K562 (cell line): ENCODE results near the gene CD96. TPM values are rescaled to one million over a fixed set of nuclear protein-coding genes. Genes with fewer than 3 reads are reported as not detected.

Experiments
- ATAC-seq: fragments of 200-7000 bp; cut with Tn5 transposase; 3 replicates; pipeline ENCODE4 v1.9.1; 2020; ENCODE audit warnings: moderate library complexity
- BruUV-seq: library from RNA; stranded (reverse); fragments of 400-500 nt; replicated peaks from 2 replicates; lab custom pipeline; 2021; lab: Mats Ljungman, UMichigan
- CTCF ChIA-PET: fragments of 300-600 bp; formaldehyde crosslinking; extraction: SDS; loops from one replicate; lab custom pipeline; 2021; ENCODE audit warnings: low intra/inter-chr PET ratio; lab: Yijun Ruan, JAX
- POLR2A ChIA-PET: fragments of 300-600, 350-650 bp; sonication (Branson Sonifier 250); formaldehyde crosslinking; extraction: SDS; loops from one replicate; lab custom pipeline; 2021; ENCODE audit warnings: antibody characterized with exemption, inconsistent platforms; lab: Yijun Ruan, JAX
- DNase-seq, 4 experiments: peaks; one replicate each; pipeline versions ENCODE4 v3.0.0 to v3.0.0-alpha.2; 2011 to 2018; ENCODE audit warnings: low spot score in 3 of 4, mixed read lengths in 3 of 4; ENCODE audit errors: extremely low read depth in 1 of 4
- FAIRE-seq: peaks from 2 replicates; lab custom pipeline; 2011; peaks lifted over from hg19 to GRCh38; lab: Jason Lieb, UNC
- H2AFZ ChIP-seq: 2 replicates; pipeline ENCODE4 v1.6.0; 2011; ENCODE audit warnings: low read depth, low read length, control low read depth, inconsistent platforms
- H3K27ac ChIP-seq: fragments of 200-600 bp; 3 replicates; pipeline ENCODE4 v1.8.0; 2011; ENCODE audit warnings: low read depth, mild to moderate bottlenecking, control low read depth, inconsistent platforms, low read length, moderate library complexity, mixed read lengths; ENCODE audit errors: extremely low read depth
- H3K27me3 ChIP-seq, 2 experiments: fragments of 300-600 bp in 1 of 2; 2 replicates in 1 of 2; 3 replicates in 1 of 2; pipeline versions ENCODE4 v1.6.0 to v1.8.0; 2011; ENCODE audit warnings: inconsistent platforms in 2 of 2, low read length in 2 of 2, mild to moderate bottlenecking in 1 of 2, mixed read lengths in 1 of 2, moderate library complexity in 1 of 2; ENCODE audit not compliant: control insufficient read depth in 2 of 2, insufficient read depth in 2 of 2
- H3K36me3 ChIP-seq: fragments of 300-600 bp; 3 replicates; pipeline ENCODE4 v1.8.0; 2011; ENCODE audit warnings: mild to moderate bottlenecking, low read length, inconsistent platforms; ENCODE audit not compliant: control insufficient read depth, insufficient read depth
- H3K4me1 ChIP-seq, 2 experiments: fragments of 200-600 bp in 1 of 2; replicated peaks in 1 of 2; 2 replicates in 1 of 2; 3 replicates in 1 of 2; pipeline versions ENCODE4 v1.5.1 to v1.8.0; 2011; ENCODE audit warnings: inconsistent platforms in 2 of 2, low read length in 2 of 2, mild to moderate bottlenecking in 1 of 2, mixed read lengths in 1 of 2, moderate library complexity in 1 of 2; ENCODE audit not compliant: control insufficient read depth in 2 of 2, insufficient read depth in 2 of 2
- H3K4me2 ChIP-seq: 2 replicates; pipeline ENCODE4 v1.6.1; 2011; ENCODE audit warnings: low read length, control low read depth, inconsistent platforms, mixed read lengths; ENCODE audit not compliant: insufficient read depth
- H3K4me3 ChIP-seq: fragments of 200-600 bp; sonication (generic), shearing (Covaris generic); 2 replicates; pipeline ENCODE4 v1.5.1; 2016; ENCODE audit warnings: control low read depth, inconsistent platforms
- H3K79me2 ChIP-seq: fragments of 200-600 bp; 3 replicates; pipeline ENCODE4 v1.8.0; 2011; ENCODE audit warnings: low read length, inconsistent platforms; ENCODE audit not compliant: control insufficient read depth, insufficient read depth
- H3K9ac ChIP-seq, 2 experiments: 2 replicates each; pipeline versions ENCODE4 v1.6.0 to v1.6.1; 2011; ENCODE audit warnings: low read depth in 2 of 2, low read length in 2 of 2, control low read depth in 1 of 2, inconsistent platforms in 1 of 2, mild to moderate bottlenecking in 1 of 2, mixed read lengths in 1 of 2; ENCODE audit not compliant: insufficient read depth in 1 of 2
- H3K9me1 ChIP-seq: one replicate; pipeline ENCODE4 v1.6.0; 2011; ENCODE audit warnings: inconsistent platforms, mild to moderate bottlenecking, low read length, moderate library complexity; ENCODE audit not compliant: control insufficient read depth, insufficient read depth
- H3K9me3 ChIP-seq: replicated peaks from 2 replicates; pipeline ENCODE4 v1.5.1; 2011; ENCODE audit warnings: low read depth, low read length, inconsistent platforms; ENCODE audit not compliant: control insufficient read depth, insufficient read depth
- H4K20me1 ChIP-seq: replicated peaks from 2 replicates; pipeline ENCODE4 v1.6.1; 2011; ENCODE audit warnings: low read length, inconsistent platforms, mixed read lengths; ENCODE audit not compliant: control insufficient read depth, insufficient read depth
- BRCA1 ChIP-seq, 2 experiments: fragments of 450-650 bp in 1 of 2; sonication (generic) in 1 of 2; formaldehyde crosslinking in 1 of 2; IDR thresholded peaks; 2 replicates each; pipeline versions ENCODE4 v1.5.0 to v1.6.1; 2017 to 2020; ENCODE audit warnings: mild to moderate bottlenecking in 1 of 2, missing genetic modification reagents in 1 of 2
- E2F3 ChIP-seq: fragments of 250-450 bp; sonication (Bioruptor Pico); IDR thresholded peaks from 2 replicates; pipeline ENCODE4 v1.4.0; 2020; ENCODE audit warnings: mild to moderate bottlenecking
- L3MBTL2 ChIP-seq: fragments of 450-650 bp; IDR thresholded peaks from 2 replicates; pipeline ENCODE4 v1.6.1; 2016; ENCODE audit warnings: mild to moderate bottlenecking, moderate library complexity
- NCOR1 ChIP-seq: fragments of 450-650 bp; IDR thresholded peaks from 2 replicates; pipeline ENCODE4 v1.6.1; 2016; ENCODE audit warnings: mild to moderate bottlenecking, moderate library complexity
- SFPQ ChIP-seq: fragments of 200-400 bp; formaldehyde crosslinking; IDR thresholded peaks from 2 replicates; pipeline ENCODE4 v1.6.1; 2017; ENCODE audit warnings: mild to moderate bottlenecking, low read depth, low read length, moderate library complexity
- SMAD1 ChIP-seq: fragments of 150-350 bp; IDR thresholded peaks from 2 replicates; pipeline ENCODE4 v1.6.1; 2014; ENCODE audit warnings: low read length, low read depth; ENCODE audit not compliant: partially characterized antibody
- ZNF232 ChIP-seq: sonication (generic); formaldehyde crosslinking; IDR thresholded peaks from 2 replicates; pipeline ENCODE4 v1.8.0; 2022; ENCODE audit warnings: mild to moderate bottlenecking, missing genetic modification reagents
- ZNF239 ChIP-seq: fragments of 250-450 bp; sonication (Bioruptor Pico); IDR thresholded peaks from 2 replicates; pipeline ENCODE4 v1.4.0; 2020; ENCODE audit warnings: mild to moderate bottlenecking
- ZNF263 ChIP-seq: sonication (generic); formaldehyde crosslinking; IDR thresholded peaks from 2 replicates; pipeline ENCODE4 v1.8.0; 2022; ENCODE audit warnings: mild to moderate bottlenecking, missing genetic modification reagents, borderline replicate concordance
- ZNF780A ChIP-seq: fragments of 250-450 bp; sonication (Bioruptor Pico); IDR thresholded peaks from 2 replicates; pipeline ENCODE4 v1.5.0; 2021; ENCODE audit warnings: mild to moderate bottlenecking
- WGBS: fragments of 100-300 bp; shearing (Covaris generic); methylation state at CpG from one replicate; pipeline ENCODE4 v1.1.6; 2016; ENCODE audit warnings: low coverage, mixed read lengths; ENCODE audit not compliant: insufficient coverage; ENCODE audit errors: missing lambda C conversion rate; 5-methylcytosine and 5-hydroxymethylcytosine counted together
- in situ Hi-C: fragments of 300-500 bp; cut with MboI; formaldehyde crosslinking; loops from 4 replicates; pipeline ENCODE4 v1.15.0; 2018; ENCODE audit warnings: inconsistent platforms, mixed read lengths
- intact Hi-C: fragments of 100-400 bp; cut with micrococcal nuclease; formaldehyde crosslinking; loops from 2 replicates; pipeline ENCODE4 v1.14.2; 2022
- polyA plus RNA-seq, 8 experiments: library from polyadenylated mRNA; depleted of rRNA in 4 of 8; stranded (reverse) in 5 of 8; unstranded in 3 of 8; fragments of >200 nt; fragmentation: Nextera tagmentation in 2 of 8; fragmentation: Illumina TruSeq in 1 of 8; extraction: Ambion mirVana in 2 of 8; extraction: Trizol in 1 of 8; gene quantifications; 2 replicates each; pipeline versions ENCODE4 v1.2.1 to v1.2.3, GENCODE V29; 2011 to 2014; ENCODE audit warnings: inconsistent platforms in 1 of 8, missing spikeins in 1 of 8
- total RNA-seq, 7 experiments: library from RNA; depleted of rRNA in 6 of 7; stranded (reverse); fragments of >200 nt in 6 of 7; fragmentation: Illumina TruSeq in 2 of 7; extraction: Trizol in 2 of 7; gene quantifications; 2 replicates each; pipeline versions ENCODE4 v1.2.1 to v1.2.3, GENCODE V29; 2011 to 2021; ENCODE audit warnings: low replicate concordance in 1 of 7
- TF ChIP-seq, protein P1 (sequence below), 2 experiments: fragments of 450-650 bp; IDR thresholded peaks; 2 replicates each; pipeline ENCODE4 v1.6.1; 2018; ENCODE audit warnings: mild to moderate bottlenecking in 2 of 2, low read depth in 1 of 2; ENCODE audit not compliant: partially characterized antibody in 2 of 2

Gene CD96
- total and polyA plus RNA-seq, 9 of the 15 experiments (the other 6 are each of a cell fraction or from before 2014, with no cell fraction given): 0.32 to 5.7 (median 1.2) TPM

GRCh38 chr3:111506435-111506834 is 35.6 kb upstream of the CD96 start:
- CTCF ChIA-PET: no interaction called here

More at GRCh38 chr3:111506435-111506834, 35.6 kb upstream of the CD96 start:
- TF ChIP-seq SFPQ (no peak), ZNF780A (CRISPR knock-in tag) (no peak), ZNF239 (CRISPR knock-in tag) (no peak), BRCA1 (IDR thresholded peaks at IDR 0.05) (no peak), BRCA1 (CRISPR knock-in tag; IDR thresholded peaks at IDR 0.05) (no peak), ZNF232 (CRISPR knock-in tag) (no peak), L3MBTL2 (no peak), ZNF263 (CRISPR knock-in tag) (no peak), E2F3 (CRISPR knock-in tag) (no peak), SMAD1 (no peak), NCOR1 (no peak)
- TF ChIP-seq, protein P1, sequence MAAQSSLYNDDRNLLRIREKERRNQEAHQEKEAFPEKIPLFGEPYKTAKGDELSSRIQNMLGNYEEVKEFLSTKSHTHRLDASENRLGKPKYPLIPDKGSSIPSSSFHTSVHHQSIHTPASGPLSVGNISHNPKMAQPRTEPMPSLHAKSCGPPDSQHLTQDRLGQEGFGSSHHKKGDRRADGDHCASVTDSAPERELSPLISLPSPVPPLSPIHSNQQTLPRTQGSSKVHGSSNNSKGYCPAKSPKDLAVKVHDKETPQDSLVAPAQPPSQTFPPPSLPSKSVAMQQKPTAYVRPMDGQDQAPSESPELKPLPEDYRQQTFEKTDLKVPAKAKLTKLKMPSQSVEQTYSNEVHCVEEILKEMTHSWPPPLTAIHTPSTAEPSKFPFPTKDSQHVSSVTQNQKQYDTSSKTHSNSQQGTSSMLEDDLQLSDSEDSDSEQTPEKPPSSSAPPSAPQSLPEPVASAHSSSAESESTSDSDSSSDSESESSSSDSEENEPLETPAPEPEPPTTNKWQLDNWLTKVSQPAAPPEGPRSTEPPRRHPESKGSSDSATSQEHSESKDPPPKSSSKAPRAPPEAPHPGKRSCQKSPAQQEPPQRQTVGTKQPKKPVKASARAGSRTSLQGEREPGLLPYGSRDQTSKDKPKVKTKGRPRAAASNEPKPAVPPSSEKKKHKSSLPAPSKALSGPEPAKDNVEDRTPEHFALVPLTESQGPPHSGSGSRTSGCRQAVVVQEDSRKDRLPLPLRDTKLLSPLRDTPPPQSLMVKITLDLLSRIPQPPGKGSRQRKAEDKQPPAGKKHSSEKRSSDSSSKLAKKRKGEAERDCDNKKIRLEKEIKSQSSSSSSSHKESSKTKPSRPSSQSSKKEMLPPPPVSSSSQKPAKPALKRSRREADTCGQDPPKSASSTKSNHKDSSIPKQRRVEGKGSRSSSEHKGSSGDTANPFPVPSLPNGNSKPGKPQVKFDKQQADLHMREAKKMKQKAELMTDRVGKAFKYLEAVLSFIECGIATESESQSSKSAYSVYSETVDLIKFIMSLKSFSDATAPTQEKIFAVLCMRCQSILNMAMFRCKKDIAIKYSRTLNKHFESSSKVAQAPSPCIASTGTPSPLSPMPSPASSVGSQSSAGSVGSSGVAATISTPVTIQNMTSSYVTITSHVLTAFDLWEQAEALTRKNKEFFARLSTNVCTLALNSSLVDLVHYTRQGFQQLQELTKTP (IDR thresholded peaks at IDR 0.05; ENCODE audit: low read depth in 1 of 2, partially characterized antibody in 2 of 2): no peak
- POLR2A ChIA-PET: no interaction called here
- Histone ChIP-seq H4K20me1 (no peaks in the 10 kb centered on the region), H3K79me2 (no peaks in the 10 kb centered on the region), H3K9me3 (no peaks in the 10 kb centered on the region), H3K4me1 (no peaks in the 10 kb centered on the region), H3K9me1 (no peaks in the 10 kb centered on the region), H3K4me3 (no peak overlapping the region), H3K27me3 (no peaks in the 10 kb centered on the region), H2AFZ (no peak overlapping the region), H3K27ac (no peak overlapping the region), H3K36me3 (no peaks in the 10 kb centered on the region), H3K4me2 (no peak overlapping the region), H3K9ac (no peak overlapping the region)
- ATAC-seq (no peak), DNase-seq (no peak), FAIRE-seq (no peak)
- intact Hi-C loops (no loop called here), in situ Hi-C loops (no loop called here)
- 17% methylated on average over 1 of the region's 1 CpG for WGBS
- no TSS peak for BruUV-seq
